ENCODE data around the gene TARS2.

TARS2 gene

GRCh38 chr1:150549496-150550221 lies 62.4 kb downstream of the TARS2 start:
- TF ChIP-seq TCF12 (IDR thresholded peaks at IDR 0.05; ENCODE audit: low read depth): no peak
- no peak for TF ChIP-seq RAD21 (IDR thresholded peaks at IDR 0.05; ENCODE audit: low read depth)
- TF ChIP-seq MAX (IDR thresholded peaks at IDR 0.05): no peak
- no peak for TF ChIP-seq NFIC (IDR thresholded peaks at IDR 0.05)
- no peak for TF ChIP-seq YY1 (IDR thresholded peaks at IDR 0.05; ENCODE audit: low read depth)
- no peak for TF ChIP-seq EP300 (IDR thresholded peaks at IDR 0.05; ENCODE audit: borderline replicate concordance)
- no peak for TF ChIP-seq CREB1 (IDR thresholded peaks at IDR 0.05; ENCODE audit: low read depth)

- no peak for TF ChIP-seq FOXM1 (IDR thresholded peaks at IDR 0.05; ENCODE audit: borderline replicate concordance, low read depth)
- no peak for TF ChIP-seq NFIC (IDR thresholded peaks at IDR 0.05)
- TF ChIP-seq EGR1 (IDR thresholded peaks at IDR 0.05): no peak
- TF ChIP-seq MAX (IDR thresholded peaks at IDR 0.05): no peak
- no peak for TF ChIP-seq TCF12 (IDR thresholded peaks at IDR 0.05; ENCODE audit: low read depth)
- no peak for TF ChIP-seq REST (IDR thresholded peaks at IDR 0.05; ENCODE audit: low read depth)
- TF ChIP-seq YY1 (IDR thresholded peaks at IDR 0.05; ENCODE audit: low read depth): no peak
- no peak for TF ChIP-seq TEAD4 (IDR thresholded peaks at IDR 0.05)
Observed at GRCh38 chr1:150550222-150551050, 63.2 kb downstream of the TARS2 start.

- no peak for TF ChIP-seq YY1 (IDR thresholded peaks at IDR 0.05; ENCODE audit: low read depth)
- no peak for TF ChIP-seq RAD21 (IDR thresholded peaks at IDR 0.05; ENCODE audit: low read depth)
- TF ChIP-seq EGR1 (IDR thresholded peaks at IDR 0.05): no peak
- TF ChIP-seq TCF12 (IDR thresholded peaks at IDR 0.05; ENCODE audit: low read depth): no peak
- no peak for TF ChIP-seq FOXM1 (IDR thresholded peaks at IDR 0.05; ENCODE audit: borderline replicate concordance, low read depth)
- no peak for TF ChIP-seq TEAD4 (IDR thresholded peaks at IDR 0.05)
- TF ChIP-seq NFIC (IDR thresholded peaks at IDR 0.05): no peak
- no peak for TF ChIP-seq CEBPB (IDR thresholded peaks at IDR 0.05)
- TF ChIP-seq ZBTB7A (IDR thresholded peaks at IDR 0.05; ENCODE audit: low read depth): no peak
- TF ChIP-seq EP300 (IDR thresholded peaks at IDR 0.05; ENCODE audit: borderline replicate concordance): no peak
- no peak for TF ChIP-seq TAF1 (IDR thresholded peaks at IDR 0.05; ENCODE audit: low read depth)
Observed at GRCh38 chr1:150551051-150551783, 64.0 kb downstream of the TARS2 start.

- no peak for TF ChIP-seq FOXM1 (IDR thresholded peaks at IDR 0.05; ENCODE audit: borderline replicate concordance, low read depth)
- no peak for TF ChIP-seq TCF12 (IDR thresholded peaks at IDR 0.05; ENCODE audit: low read depth)
- no peak for TF ChIP-seq MAX (IDR thresholded peaks at IDR 0.05)
- no peak for TF ChIP-seq TEAD4 (IDR thresholded peaks at IDR 0.05)
- no peak for TF ChIP-seq RAD21 (IDR thresholded peaks at IDR 0.05; ENCODE audit: low read depth)
- TF ChIP-seq CEBPB (IDR thresholded peaks at IDR 0.05): no peak
- no peak for TF ChIP-seq NFIC (IDR thresholded peaks at IDR 0.05)
- TF ChIP-seq TAF1 (IDR thresholded peaks at IDR 0.05; ENCODE audit: low read depth): no peak
- no peak for TF ChIP-seq REST (IDR thresholded peaks at IDR 0.05; ENCODE audit: low read depth)
- TF ChIP-seq EP300 (IDR thresholded peaks at IDR 0.05; ENCODE audit: borderline replicate concordance): no peak
- no peak for TF ChIP-seq ZBTB7A (IDR thresholded peaks at IDR 0.05; ENCODE audit: low read depth)
- TF ChIP-seq EGR1 (IDR thresholded peaks at IDR 0.05): no peak
- TF ChIP-seq CREB1 (IDR thresholded peaks at IDR 0.05; ENCODE audit: low read depth): no peak
- TF ChIP-seq YY1 (IDR thresholded peaks at IDR 0.05; ENCODE audit: low read depth): no peak
- no peak for TF ChIP-seq USF1 (IDR thresholded peaks at IDR 0.05)
Observed at GRCh38 chr1:150551784-150552127, 64.5 kb downstream of the TARS2 start.
